Panc1 (cell line): ENCODE measurements around the gene MYO19. TPM values are rescaled to one million over a fixed set of nuclear protein-coding genes. Genes with fewer than 3 reads are reported as not detected.
"Not testable (repeated sequence)": the region's sequence is repeated elsewhere in the genome, so short reads cannot be mapped to it uniquely, and the experiment has no call there.

Source experiments
- ATAC-seq: fragments of 200-7000 bp; cut with Tn5 transposase; 2 replicates; pipeline ENCODE4 v1.9.1; 2020; ENCODE audit warnings: mild to moderate bottlenecking, moderate library complexity
- BruUV-seq: library from RNA; stranded (reverse); fragments of 400-500 nt; replicated peaks from 2 replicates; lab custom pipeline; 2021; lab: Mats Ljungman, UMichigan
- CTCF ChIA-PET: fragments of 300-600 bp; sonication (Branson Sonifier 250); formaldehyde crosslinking; loops from one replicate; lab custom pipeline; 2022; ENCODE audit warnings: antibody characterized with exemption; lab: Charles Lee
- POLR2A ChIA-PET: fragments of 300-600 bp; sonication (Branson Sonifier 250); formaldehyde crosslinking; loops from one replicate; lab custom pipeline; 2022; ENCODE audit warnings: antibody characterized with exemption; lab: Charles Lee
- DNase-seq: peaks from one replicate; pipeline ENCODE4 v3.0.0-alpha.2; 2010; ENCODE audit warnings: low read depth, low spot score
- H3K27ac ChIP-seq: 2 replicates; pipeline ENCODE4 v1.5.1; 2011; ENCODE audit warnings: mild to moderate bottlenecking, low read length, inconsistent platforms
- H3K27me3 ChIP-seq: fragments of 200-500 bp; sonication (Bioruptor generic); 2 replicates; pipeline ENCODE4 v1.6.0; 2014; ENCODE audit warnings: low read length, inconsistent platforms; ENCODE audit not compliant: control insufficient read depth, insufficient read depth
- H3K36me3 ChIP-seq: fragments of 200-500 bp; sonication (Bioruptor generic); 2 replicates; pipeline ENCODE4 v1.5.1; 2014; ENCODE audit warnings: inconsistent platforms, mild to moderate bottlenecking, low read length, moderate library complexity; ENCODE audit not compliant: control insufficient read depth, insufficient read depth
- H3K4me1 ChIP-seq: 2 replicates; pipeline ENCODE4 v1.5.1; 2011; ENCODE audit warnings: inconsistent platforms, mild to moderate bottlenecking, low read length, moderate library complexity; ENCODE audit not compliant: control insufficient read depth, insufficient read depth
- H3K4me3 ChIP-seq, 2 experiments: 2 replicates each; pipeline ENCODE4 v1.5.1; 2011 to 2012; ENCODE audit warnings: low read depth in 2 of 2, low read length in 2 of 2, mild to moderate bottlenecking in 2 of 2, inconsistent platforms in 1 of 2, moderate library complexity in 1 of 2
- H3K9me3 ChIP-seq: fragments of 200-500 bp; sonication (Bioruptor generic); 2 replicates; pipeline ENCODE4 v1.5.1; 2014; ENCODE audit warnings: low read depth, mild to moderate bottlenecking, inconsistent platforms, low read length, moderate library complexity; ENCODE audit not compliant: control insufficient read depth, insufficient read depth
- POLR2AphosphoS5 ChIP-seq: IDR thresholded peaks from 2 replicates; pipeline ENCODE4 v1.6.1; 2012; ENCODE audit warnings: mild to moderate bottlenecking, low read depth, low read length, moderate library complexity
- SIN3A ChIP-seq: IDR thresholded peaks from 2 replicates; pipeline ENCODE4 v1.6.1; 2012; ENCODE audit warnings: low read depth, mild to moderate bottlenecking, low read length, moderate library complexity, borderline replicate concordance; ENCODE audit not compliant: insufficient read depth
- TCF7L2 ChIP-seq: IDR thresholded peaks from 2 replicates; pipeline ENCODE4 v1.6.1; 2011; ENCODE audit warnings: mild to moderate bottlenecking, low read depth, low read length, inconsistent platforms
- in situ Hi-C: cut with HindIII; loops from 2 replicates; pipeline ENCODE4 v1.10.0; 2016; ENCODE audit warnings: low sequenced_read_pairs, low pct_unique_long_range_greater_than_20kb
- intact Hi-C: fragments of 100-400 bp; cut with micrococcal nuclease; formaldehyde crosslinking; loops from one replicate; pipeline ENCODE4 v1.10.0; 2022; ENCODE audit not compliant: unreplicated experiment
- total RNA-seq: library from RNA; stranded (reverse); gene quantifications from one replicate; pipeline ENCODE4 v1.2.1, GENCODE V29; 2021; ENCODE audit not compliant: unreplicated experiment
- TF ChIP-seq, protein P1 (sequence below): fragments of 450-650 bp; IDR thresholded peaks from 2 replicates; pipeline ENCODE4 v1.5.1; 2017; ENCODE audit warnings: mild to moderate bottlenecking
- TF ChIP-seq, protein P2 (sequence below), 2 experiments: IDR thresholded peaks; 2 replicates each; pipeline ENCODE4 v1.6.1; 2011 to 2012; ENCODE audit warnings: low read depth in 2 of 2, control low read depth in 1 of 2, low read length in 1 of 2, mild to moderate bottlenecking in 1 of 2, moderate library complexity in 1 of 2; ENCODE audit not compliant: insufficient read depth in 1 of 2

MYO19 gene
- total RNA-seq, 1 experiment from 2014 or later = 88.0 TPM

DNA sequence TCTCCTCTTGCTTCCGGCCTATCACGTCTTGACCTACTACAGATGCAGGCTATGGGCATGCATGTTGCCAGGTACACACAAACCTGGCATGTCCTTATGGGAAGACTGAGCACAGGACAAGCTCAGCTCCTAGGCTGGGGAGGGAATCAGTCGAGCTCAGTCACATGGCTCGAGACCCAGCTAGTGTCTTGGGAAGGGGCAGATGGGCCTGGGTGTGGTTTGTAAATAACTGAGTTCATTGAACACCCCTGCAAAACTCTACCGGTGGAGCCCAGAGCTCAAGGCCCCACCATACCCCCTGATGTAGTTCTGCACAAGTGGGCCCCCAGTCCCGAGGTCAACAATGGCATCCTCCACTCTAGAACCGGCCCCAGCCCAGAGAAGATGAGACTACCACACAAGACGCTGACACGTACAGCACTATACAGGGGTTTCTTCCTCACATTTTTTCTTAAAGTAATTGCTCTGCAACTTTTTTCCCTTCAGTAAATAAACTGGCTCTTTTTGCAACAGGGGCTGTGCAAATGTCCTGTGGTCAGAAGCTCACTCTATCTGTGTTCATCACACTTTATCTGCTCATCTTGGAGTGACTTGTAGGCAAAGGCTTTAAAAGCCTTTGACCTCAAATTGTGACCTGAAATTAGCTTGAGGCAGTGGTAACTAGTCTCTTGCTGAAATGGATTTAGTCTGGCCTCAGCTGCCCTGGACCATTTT, 25.2 kb downstream of the MYO19 start:
- no peaks in the 10 kb centered on the region for H3K9me3 ChIP-seq
- H3K4me1 ChIP-seq = no peaks in the 10 kb centered on the region
- no TSS peak for BruUV-seq
- DNase-seq (no peak), ATAC-seq (no peak)
- H3K27ac ChIP-seq = no peak overlapping the region
- H3K27me3 ChIP-seq = no peaks in the 10 kb centered on the region
- TF ChIP-seq SIN3A = no peak
- TF ChIP-seq, protein P1, sequence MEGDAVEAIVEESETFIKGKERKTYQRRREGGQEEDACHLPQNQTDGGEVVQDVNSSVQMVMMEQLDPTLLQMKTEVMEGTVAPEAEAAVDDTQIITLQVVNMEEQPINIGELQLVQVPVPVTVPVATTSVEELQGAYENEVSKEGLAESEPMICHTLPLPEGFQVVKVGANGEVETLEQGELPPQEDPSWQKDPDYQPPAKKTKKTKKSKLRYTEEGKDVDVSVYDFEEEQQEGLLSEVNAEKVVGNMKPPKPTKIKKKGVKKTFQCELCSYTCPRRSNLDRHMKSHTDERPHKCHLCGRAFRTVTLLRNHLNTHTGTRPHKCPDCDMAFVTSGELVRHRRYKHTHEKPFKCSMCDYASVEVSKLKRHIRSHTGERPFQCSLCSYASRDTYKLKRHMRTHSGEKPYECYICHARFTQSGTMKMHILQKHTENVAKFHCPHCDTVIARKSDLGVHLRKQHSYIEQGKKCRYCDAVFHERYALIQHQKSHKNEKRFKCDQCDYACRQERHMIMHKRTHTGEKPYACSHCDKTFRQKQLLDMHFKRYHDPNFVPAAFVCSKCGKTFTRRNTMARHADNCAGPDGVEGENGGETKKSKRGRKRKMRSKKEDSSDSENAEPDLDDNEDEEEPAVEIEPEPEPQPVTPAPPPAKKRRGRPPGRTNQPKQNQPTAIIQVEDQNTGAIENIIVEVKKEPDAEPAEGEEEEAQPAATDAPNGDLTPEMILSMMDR = no peak
- no peak for TF ChIP-seq TCF7L2
- TF ChIP-seq, protein P2, sequence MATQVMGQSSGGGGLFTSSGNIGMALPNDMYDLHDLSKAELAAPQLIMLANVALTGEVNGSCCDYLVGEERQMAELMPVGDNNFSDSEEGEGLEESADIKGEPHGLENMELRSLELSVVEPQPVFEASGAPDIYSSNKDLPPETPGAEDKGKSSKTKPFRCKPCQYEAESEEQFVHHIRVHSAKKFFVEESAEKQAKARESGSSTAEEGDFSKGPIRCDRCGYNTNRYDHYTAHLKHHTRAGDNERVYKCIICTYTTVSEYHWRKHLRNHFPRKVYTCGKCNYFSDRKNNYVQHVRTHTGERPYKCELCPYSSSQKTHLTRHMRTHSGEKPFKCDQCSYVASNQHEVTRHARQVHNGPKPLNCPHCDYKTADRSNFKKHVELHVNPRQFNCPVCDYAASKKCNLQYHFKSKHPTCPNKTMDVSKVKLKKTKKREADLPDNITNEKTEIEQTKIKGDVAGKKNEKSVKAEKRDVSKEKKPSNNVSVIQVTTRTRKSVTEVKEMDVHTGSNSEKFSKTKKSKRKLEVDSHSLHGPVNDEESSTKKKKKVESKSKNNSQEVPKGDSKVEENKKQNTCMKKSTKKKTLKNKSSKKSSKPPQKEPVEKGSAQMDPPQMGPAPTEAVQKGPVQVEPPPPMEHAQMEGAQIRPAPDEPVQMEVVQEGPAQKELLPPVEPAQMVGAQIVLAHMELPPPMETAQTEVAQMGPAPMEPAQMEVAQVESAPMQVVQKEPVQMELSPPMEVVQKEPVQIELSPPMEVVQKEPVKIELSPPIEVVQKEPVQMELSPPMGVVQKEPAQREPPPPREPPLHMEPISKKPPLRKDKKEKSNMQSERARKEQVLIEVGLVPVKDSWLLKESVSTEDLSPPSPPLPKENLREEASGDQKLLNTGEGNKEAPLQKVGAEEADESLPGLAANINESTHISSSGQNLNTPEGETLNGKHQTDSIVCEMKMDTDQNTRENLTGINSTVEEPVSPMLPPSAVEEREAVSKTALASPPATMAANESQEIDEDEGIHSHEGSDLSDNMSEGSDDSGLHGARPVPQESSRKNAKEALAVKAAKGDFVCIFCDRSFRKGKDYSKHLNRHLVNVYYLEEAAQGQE (IDR thresholded peaks at IDR 0.05; ENCODE audit: insufficient read depth in 1 of 2, low read depth in 2 of 2, low read length in 1 of 2) = no peak
- no peak for TF ChIP-seq POLR2AphosphoS5
- intact Hi-C loops = no loop called here
- in situ Hi-C loops = no loop called here
- H3K4me3 ChIP-seq = no peak overlapping the region
- CTCF ChIA-PET = no interaction called here
- H3K36me3 ChIP-seq = no peaks in the 10 kb centered on the region
- POLR2A ChIA-PET = no interaction called here

DNA sequence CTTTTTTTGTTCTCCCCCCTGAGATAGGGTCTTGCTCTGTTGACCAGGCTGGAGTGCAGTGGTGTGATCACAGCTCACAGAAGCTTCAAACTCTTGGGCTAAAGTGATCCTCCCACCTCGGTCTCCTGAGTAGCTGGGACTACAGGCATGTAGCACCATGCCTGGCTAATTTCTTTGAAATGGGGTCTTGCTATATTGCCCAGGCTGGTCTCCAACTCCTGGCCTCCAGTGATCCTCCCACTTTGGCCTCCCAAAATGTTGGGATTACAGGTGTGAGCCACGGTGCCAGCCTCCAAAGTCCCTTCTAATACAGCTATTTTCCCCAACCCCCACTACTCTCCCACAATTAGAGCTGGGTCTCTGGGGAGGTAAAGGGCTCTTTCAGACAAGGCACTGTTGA, 26.2 kb downstream of the MYO19 start:
- POLR2A ChIA-PET, H3K4me1 ChIP-seq, in situ Hi-C loops, DNase-seq, H3K27ac ChIP-seq, ATAC-seq, intact Hi-C loops, H3K36me3 ChIP-seq, CTCF ChIA-PET, H3K27me3 ChIP-seq, H3K9me3 ChIP-seq, H3K4me3 ChIP-seq, BruUV-seq: not testable (repeated sequence)

DNA sequence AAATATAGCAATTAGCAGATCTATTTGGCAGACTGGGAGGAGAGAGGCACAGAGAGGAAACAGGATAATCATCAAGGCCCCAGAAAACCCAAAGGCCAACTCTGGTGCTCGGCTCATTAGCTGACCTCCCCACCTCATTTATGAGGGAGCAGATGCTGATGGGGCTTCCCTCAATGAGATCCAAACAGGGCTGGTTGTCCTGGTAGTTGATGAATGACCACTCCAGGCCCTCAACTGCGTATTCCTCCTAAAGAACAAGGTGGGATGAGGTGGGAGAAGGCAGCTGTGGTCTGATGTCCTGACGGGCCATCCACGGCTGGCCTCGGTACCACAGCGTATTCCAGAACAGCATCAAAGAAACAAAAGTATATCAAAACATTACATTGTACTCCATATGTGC, 27.4 kb downstream of the MYO19 start:
- ATAC-seq = no peak
- H3K4me1 ChIP-seq = no peaks in the 10 kb centered on the region
- no peak overlapping the region for H3K27ac ChIP-seq
- in situ Hi-C loops (no loop called here), intact Hi-C loops (no loop called here)
- ChIA-PET CTCF (no interaction called here), POLR2A (no interaction called here)
- TF ChIP-seq, protein P1 = no peak
- TF ChIP-seq POLR2AphosphoS5 (no peak), TCF7L2 (no peak), SIN3A (no peak)
- TF ChIP-seq, protein P2 (IDR thresholded peaks at IDR 0.05; ENCODE audit: insufficient read depth in 1 of 2, low read depth in 2 of 2, low read length in 1 of 2) = no peak
- BruUV-seq = no TSS peak
- H3K27me3 ChIP-seq = no peaks in the 10 kb centered on the region
- no peaks in the 10 kb centered on the region for H3K36me3 ChIP-seq
- no peaks in the 10 kb centered on the region for H3K9me3 ChIP-seq
- no peak overlapping the region for H3K4me3 ChIP-seq
- no peak for DNase-seq
